ENCODE data around the gene OR2G2. TPM values are rescaled to one million over a fixed set of nuclear protein-coding genes. Genes with fewer than 3 reads are reported as not detected.

Gene OR2G2
- not detected in 2 replicates for total RNA-seq
- long read RNA-seq, result 0 reads

GRCh38 chr1:247588060-247588459 lies at the start of gene OR2G2:
OR2G2 (plus strand) TSS chr1:247588360; CDS start chr1:247588360, 0 bp downstream.
- Mint-ChIP-seq H3K9me3 (ENCODE audit: unreplicated experiment) (peaks cover 9% of the 10 kb centered on the region), H3K4me3 (ENCODE audit: unreplicated experiment) (no peak within 1 kb of the TSS), H3K36me3 (ENCODE audit: unreplicated experiment) (no peaks in the 10 kb centered on the region), H3K27ac (ENCODE audit: unreplicated experiment) (no peak within 1 kb of the TSS), H3K27me3 (ENCODE audit: unreplicated experiment) (peaks cover 4% of the 10 kb centered on the region), H3K4me1 (ENCODE audit: unreplicated experiment) (no peaks in the 10 kb centered on the region)
- no peak for TF ChIP-seq CTCF (IDR thresholded peaks at IDR 0.05)
- no peak for DNase-seq (ENCODE audit: extremely low spot score, unreplicated experiment)

DNA sequence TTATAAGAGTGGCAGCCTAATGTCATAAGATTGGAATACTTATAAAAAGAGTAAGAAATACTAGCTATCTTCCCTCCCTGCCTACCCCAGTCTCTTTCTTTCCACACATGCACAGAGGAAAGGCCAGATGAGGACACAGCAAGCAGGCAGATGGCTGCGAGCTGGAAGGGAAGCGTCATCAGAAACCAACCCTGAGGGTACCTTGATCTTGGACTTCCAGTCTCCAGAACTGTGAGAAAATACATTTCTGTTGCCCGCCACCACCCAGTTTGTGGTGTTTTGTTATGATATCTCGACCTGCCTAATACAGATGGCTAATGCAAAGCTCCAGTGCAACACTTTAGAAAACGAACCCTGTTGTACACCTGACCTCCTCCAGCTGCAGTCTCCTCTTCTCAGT lies 49.6 kb upstream of the OR2G2 start:
- DNase-seq (ENCODE audit: extremely low spot score, unreplicated experiment), result no peak
- no peaks in the 10 kb centered on the region for H3K36me3 Mint-ChIP-seq (ENCODE audit: unreplicated experiment)
- no peaks in the 10 kb centered on the region for H3K4me1 Mint-ChIP-seq (ENCODE audit: unreplicated experiment)
- no peak for TF ChIP-seq CTCF (IDR thresholded peaks at IDR 0.05)
- no peak overlapping the region for H3K4me3 Mint-ChIP-seq (ENCODE audit: unreplicated experiment)
- H3K27ac Mint-ChIP-seq (ENCODE audit: unreplicated experiment), result no peak overlapping the region
- peaks cover 9% of the 10 kb centered on the region for H3K9me3 Mint-ChIP-seq (ENCODE audit: unreplicated experiment)
- H3K27me3 Mint-ChIP-seq (ENCODE audit: unreplicated experiment), result no peaks in the 10 kb centered on the region

GRCh38 chr1:247539215-247539614 lies 48.9 kb upstream of the OR2G2 start:
- no peaks in the 10 kb centered on the region for H3K36me3 Mint-ChIP-seq (ENCODE audit: unreplicated experiment)
- H3K4me1 Mint-ChIP-seq (ENCODE audit: unreplicated experiment), result no peaks in the 10 kb centered on the region
- H3K9me3 Mint-ChIP-seq (ENCODE audit: unreplicated experiment), result peaks cover 9% of the 10 kb centered on the region
- no peak for TF ChIP-seq CTCF (IDR thresholded peaks at IDR 0.05)
- no peak overlapping the region for H3K4me3 Mint-ChIP-seq (ENCODE audit: unreplicated experiment)
- DNase-seq (ENCODE audit: extremely low spot score, unreplicated experiment), result no peak
- H3K27ac Mint-ChIP-seq (ENCODE audit: unreplicated experiment), result no peak overlapping the region
- H3K27me3 Mint-ChIP-seq (ENCODE audit: unreplicated experiment), result no peaks in the 10 kb centered on the region

GRCh38 chr1:247540581-247540980 lies 47.6 kb upstream of the OR2G2 start:
- H3K4me3 Mint-ChIP-seq (ENCODE audit: unreplicated experiment), result no peak overlapping the region
- no peaks in the 10 kb centered on the region for H3K4me1 Mint-ChIP-seq (ENCODE audit: unreplicated experiment)
- TF ChIP-seq CTCF (IDR thresholded peaks at IDR 0.05), result no peak
- peaks cover 9% of the 10 kb centered on the region for H3K9me3 Mint-ChIP-seq (ENCODE audit: unreplicated experiment)
- no peak overlapping the region for H3K27ac Mint-ChIP-seq (ENCODE audit: unreplicated experiment)
- no peaks in the 10 kb centered on the region for H3K36me3 Mint-ChIP-seq (ENCODE audit: unreplicated experiment)
- no peaks in the 10 kb centered on the region for H3K27me3 Mint-ChIP-seq (ENCODE audit: unreplicated experiment)
- no peak for DNase-seq (ENCODE audit: extremely low spot score, unreplicated experiment)

DNA sequence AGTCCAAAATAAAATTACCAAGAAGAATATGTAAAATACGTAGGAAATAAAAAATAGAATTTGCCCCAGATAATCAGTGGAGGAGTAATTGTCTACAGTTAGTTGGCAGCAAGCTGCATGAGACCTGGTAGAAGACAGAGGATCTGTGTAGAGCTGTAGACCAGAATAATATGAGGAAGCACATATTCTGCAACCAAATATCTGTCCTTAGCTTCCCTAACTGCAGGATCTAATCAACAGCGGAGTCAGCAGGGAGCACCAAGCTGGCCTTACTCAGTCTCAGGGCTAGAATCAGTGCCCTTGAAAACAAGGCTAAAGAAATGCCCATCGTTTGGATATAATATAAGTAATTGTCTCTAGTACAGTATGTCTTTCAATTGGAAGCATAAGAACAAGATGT lies 45.3 kb upstream of the OR2G2 start:
- Mint-ChIP-seq H3K4me3 (ENCODE audit: unreplicated experiment) (no peak overlapping the region), H3K9me3 (ENCODE audit: unreplicated experiment) (peaks cover 4% of the 10 kb centered on the region), H3K27me3 (ENCODE audit: unreplicated experiment) (no peaks in the 10 kb centered on the region), H3K4me1 (ENCODE audit: unreplicated experiment) (no peaks in the 10 kb centered on the region), H3K36me3 (ENCODE audit: unreplicated experiment) (no peaks in the 10 kb centered on the region), H3K27ac (ENCODE audit: unreplicated experiment) (no peak overlapping the region)
- no peak for TF ChIP-seq CTCF (IDR thresholded peaks at IDR 0.05)
- DNase-seq (ENCODE audit: extremely low spot score, unreplicated experiment), result no peak

All from osteocyte (in vitro differentiated cells).